SH-SY5Y (cell line): ENCODE data around the gene NSD1.

ENCODE experiments used
- GATA2 ChIP-seq: IDR thresholded peaks from 2 replicates; pipeline ENCODE4 v1.6.1; 2011; ENCODE audit warnings: mild to moderate bottlenecking, low read depth, low read length
- GATA3 ChIP-seq: IDR thresholded peaks from 2 replicates; pipeline ENCODE4 v1.6.1; 2011; ENCODE audit warnings: low read depth, mild to moderate bottlenecking, low read length, moderate library complexity

- no peak for TF ChIP-seq GATA2
- TF ChIP-seq GATA3 = no peak
Measured at GRCh38 chr5:177097016-177097985, 36.3 kb upstream of the NSD1 start.
